ENCODE results near the gene LAMA5.
A peak's percentile ranks its signal among the peaks of the same experiment; 100 is the strongest.

The LAMA5 gene

GRCh38 chr20:62409086-62409853 is 42.2 kb upstream of the LAMA5 start:
- Histone ChIP-seq H3K9ac (ENCODE audit: low read length) (no peak overlapping the region), H3K4me1 (ENCODE audit: control insufficient read depth, insufficient read depth, low read length) (peaks cover 27% of the 10 kb centered on the region), H3K4me3 (ENCODE audit: low read depth, low read length) (no peak overlapping the region), H3K9me3 (ENCODE audit: control insufficient read depth, insufficient read depth, low read depth, low read length) (no peaks in the 10 kb centered on the region), H3K36me3 (ENCODE audit: control insufficient read depth, insufficient read depth, low read length) (no peaks in the 10 kb centered on the region), H3K27ac (ENCODE audit: low read depth, low read length) (no peak overlapping the region), H3K27me3 (ENCODE audit: control insufficient read depth, insufficient read depth, low read length) (peaks cover 22% of the 10 kb centered on the region; the same call in 1 of the 2 replicates)

GRCh38 chr20:62408640-62409039 is 41.5 kb upstream of the LAMA5 start:
- no peak overlapping the region for H3K27ac ChIP-seq (ENCODE audit: low read depth, low read length)
- H3K27me3 ChIP-seq (ENCODE audit: control insufficient read depth, insufficient read depth, low read length), result peaks cover 22% of the 10 kb centered on the region; the same call in 1 of the 2 replicates
- peaks cover 27% of the 10 kb centered on the region for H3K4me1 ChIP-seq (ENCODE audit: control insufficient read depth, insufficient read depth, low read length)
- no peak overlapping the region for H3K4me3 ChIP-seq (ENCODE audit: low read depth, low read length)
- no peak overlapping the region for H3K9ac ChIP-seq (ENCODE audit: low read length)
- peaks cover 3% of the 10 kb centered on the region; the same call in 1 of the 2 replicates for H3K36me3 ChIP-seq (ENCODE audit: control insufficient read depth, insufficient read depth, low read length)
- no peaks in the 10 kb centered on the region for H3K9me3 ChIP-seq (ENCODE audit: control insufficient read depth, insufficient read depth, low read depth, low read length)

GRCh38 chr20:62408055-62408454 is 40.9 kb upstream of the LAMA5 start:
- Histone ChIP-seq H3K4me1 (ENCODE audit: control insufficient read depth, insufficient read depth, low read length) (peaks cover 27% of the 10 kb centered on the region), H3K9me3 (ENCODE audit: control insufficient read depth, insufficient read depth, low read depth, low read length) (no peaks in the 10 kb centered on the region), H3K4me3 (ENCODE audit: low read depth, low read length) (no peak overlapping the region), H3K27me3 (ENCODE audit: control insufficient read depth, insufficient read depth, low read length) (peaks cover 22% of the 10 kb centered on the region; the same call in 1 of the 2 replicates), H3K27ac (ENCODE audit: low read depth, low read length) (no peak overlapping the region), H3K36me3 (ENCODE audit: control insufficient read depth, insufficient read depth, low read length) (peaks cover 3% of the 10 kb centered on the region; the same call in 1 of the 2 replicates), H3K9ac (ENCODE audit: low read length) (no peak overlapping the region)

GRCh38 chr20:62407221-62407992 is 40.3 kb upstream of the LAMA5 start, which contains the start of gene CABLES2:
Gene CABLES2, minus strand, starts transcription at chr20:62407285. Its CDS starts 9 bp downstream, at chr20:62407276.
- Histone ChIP-seq H3K27ac (ENCODE audit: low read depth, low read length) (no peak within 1 kb of the TSS), H3K27me3 (ENCODE audit: control insufficient read depth, insufficient read depth, low read length) (peaks cover 22% of the 10 kb centered on the region; the same call in 1 of the 2 replicates), H3K9me3 (ENCODE audit: control insufficient read depth, insufficient read depth, low read depth, low read length) (no peaks in the 10 kb centered on the region), H3K9ac (ENCODE audit: low read length) (peak within 1 kb of the TSS; percentile 56), H3K36me3 (ENCODE audit: control insufficient read depth, insufficient read depth, low read length) (peaks cover 3% of the 10 kb centered on the region; the same call in 1 of the 2 replicates), H3K4me1 (ENCODE audit: control insufficient read depth, insufficient read depth, low read length) (peaks cover 23% of the 10 kb centered on the region), H3K4me3 (ENCODE audit: low read depth, low read length) (peak within 1 kb of the TSS; percentile 68)

- H3K27ac ChIP-seq (ENCODE audit: low read depth, low read length), result no peak overlapping the region
- H3K36me3 ChIP-seq (ENCODE audit: control insufficient read depth, insufficient read depth, low read length), result peaks cover 3% of the 10 kb centered on the region; the same call in 1 of the 2 replicates
- H3K4me3 ChIP-seq (ENCODE audit: low read depth, low read length), result peak overlapping the region; percentile 64
- H3K9me3 ChIP-seq (ENCODE audit: control insufficient read depth, insufficient read depth, low read depth, low read length), result no peaks in the 10 kb centered on the region
- peaks cover 22% of the 10 kb centered on the region; the same call in 1 of the 2 replicates for H3K27me3 ChIP-seq (ENCODE audit: control insufficient read depth, insufficient read depth, low read length)
- H3K9ac ChIP-seq (ENCODE audit: low read length), result peak overlapping the region; percentile 10
- H3K4me1 ChIP-seq (ENCODE audit: control insufficient read depth, insufficient read depth, low read length), result peaks cover 23% of the 10 kb centered on the region
Measured at GRCh38 chr20:62406635-62407176, 39.6 kb upstream of the LAMA5 start.

- Histone ChIP-seq H3K9me3 (ENCODE audit: control insufficient read depth, insufficient read depth, low read depth, low read length) (no peaks in the 10 kb centered on the region), H3K4me3 (ENCODE audit: low read depth, low read length) (peak overlapping the region; percentile 64), H3K36me3 (ENCODE audit: control insufficient read depth, insufficient read depth, low read length) (peaks cover 3% of the 10 kb centered on the region; the same call in 1 of the 2 replicates), H3K4me1 (ENCODE audit: control insufficient read depth, insufficient read depth, low read length) (peaks cover 23% of the 10 kb centered on the region), H3K9ac (ENCODE audit: low read length) (peak overlapping the region; percentile 10), H3K27ac (ENCODE audit: low read depth, low read length) (no peak overlapping the region), H3K27me3 (ENCODE audit: control insufficient read depth, insufficient read depth, low read length) (peaks cover 22% of the 10 kb centered on the region; the same call in 1 of the 2 replicates)
Measured at GRCh38 chr20:62405981-62406513, 38.9 kb upstream of the LAMA5 start.

- peaks cover 19% of the 10 kb centered on the region for H3K4me1 ChIP-seq (ENCODE audit: control insufficient read depth, insufficient read depth, low read length)
- no peak overlapping the region for H3K27ac ChIP-seq (ENCODE audit: low read depth, low read length)
- H3K9ac ChIP-seq (ENCODE audit: low read length), result no peak overlapping the region
- H3K4me3 ChIP-seq (ENCODE audit: low read depth, low read length), result no peak overlapping the region
- peaks cover 22% of the 10 kb centered on the region; the same call in 1 of the 2 replicates for H3K27me3 ChIP-seq (ENCODE audit: control insufficient read depth, insufficient read depth, low read length)
- no peaks in the 10 kb centered on the region for H3K9me3 ChIP-seq (ENCODE audit: control insufficient read depth, insufficient read depth, low read depth, low read length)
- peaks cover 3% of the 10 kb centered on the region; the same call in 1 of the 2 replicates for H3K36me3 ChIP-seq (ENCODE audit: control insufficient read depth, insufficient read depth, low read length)
Measured at GRCh38 chr20:62405108-62405980, 38.2 kb upstream of the LAMA5 start.

- no peak overlapping the region for H3K9ac ChIP-seq (ENCODE audit: low read length)
- peaks cover 18% of the 10 kb centered on the region; the same call in 1 of the 2 replicates for H3K27me3 ChIP-seq (ENCODE audit: control insufficient read depth, insufficient read depth, low read length)
- peaks cover 3% of the 10 kb centered on the region; the same call in 1 of the 2 replicates for H3K36me3 ChIP-seq (ENCODE audit: control insufficient read depth, insufficient read depth, low read length)
- no peak overlapping the region for H3K27ac ChIP-seq (ENCODE audit: low read depth, low read length)
- H3K4me3 ChIP-seq (ENCODE audit: low read depth, low read length), result no peak overlapping the region
- H3K9me3 ChIP-seq (ENCODE audit: control insufficient read depth, insufficient read depth, low read depth, low read length), result no peaks in the 10 kb centered on the region
- peaks cover 13% of the 10 kb centered on the region; the same call in 1 of the 2 replicates for H3K4me1 ChIP-seq (ENCODE audit: control insufficient read depth, insufficient read depth, low read length)
Measured at GRCh38 chr20:62404761-62405107, 37.6 kb upstream of the LAMA5 start.

GRCh38 chr20:62404112-62404665 is 37.1 kb upstream of the LAMA5 start:
- Histone ChIP-seq H3K9me3 (ENCODE audit: control insufficient read depth, insufficient read depth, low read depth, low read length) (no peaks in the 10 kb centered on the region), H3K4me3 (ENCODE audit: low read depth, low read length) (no peak overlapping the region), H3K27ac (ENCODE audit: low read depth, low read length) (no peak overlapping the region), H3K4me1 (ENCODE audit: control insufficient read depth, insufficient read depth, low read length) (peaks cover 13% of the 10 kb centered on the region; the same call in 1 of the 2 replicates), H3K27me3 (ENCODE audit: control insufficient read depth, insufficient read depth, low read length) (peaks cover 13% of the 10 kb centered on the region; the same call in 1 of the 2 replicates), H3K36me3 (ENCODE audit: control insufficient read depth, insufficient read depth, low read length) (peaks cover 3% of the 10 kb centered on the region; the same call in 1 of the 2 replicates), H3K9ac (ENCODE audit: low read length) (no peak overlapping the region)

All from HUES6 (cell line).